Cardiac muscle cell (in vitro differentiated cells and primary cell): ENCODE measurements around the gene ARRDC2. TPM values are rescaled to one million over a fixed set of nuclear protein-coding genes. Genes with fewer than 3 reads are reported as not detected.

Experiments
- DNase-seq, 2 donors: peaks; one replicate each; pipeline versions ENCODE4 v3.0.0 to v3.0.0-alpha.2; 2010 to 2017; ENCODE audit warnings: low read depth in 1 of 2, low spot score in 1 of 2
- H3K27ac ChIP-seq: fragments of 200-600 bp; sonication (generic); 2 replicates; pipeline ENCODE4 v1.5.1; 2016
- H3K27me3 ChIP-seq: fragments of 200-600 bp; sonication (generic); 2 replicates; pipeline ENCODE4 v1.6.0; 2016; ENCODE audit warnings: control low read depth
- H3K36me3 ChIP-seq: fragments of 200-600 bp; sonication (generic); 2 replicates; pipeline ENCODE4 v1.5.1; 2016; ENCODE audit warnings: control low read depth
- H3K4me1 ChIP-seq: fragments of 200-600 bp; sonication (generic); 2 replicates; pipeline ENCODE4 v1.8.1; 2017; ENCODE audit warnings: low read depth, mild to moderate bottlenecking, mixed run types
- H3K4me3 ChIP-seq: fragments of 200-600 bp; sonication (generic); 2 replicates; pipeline ENCODE4 v1.5.1; 2016; ENCODE audit warnings: mild to moderate bottlenecking
- H3K9me3 ChIP-seq: fragments of 200-600 bp; sonication (generic); 2 replicates; pipeline ENCODE4 v1.5.1; 2017; ENCODE audit warnings: low read depth, mild to moderate bottlenecking, control low read depth
- polyA plus RNA-seq: library from polyadenylated mRNA; unstranded; fragments of >200 nt; fragmentation: Nextera tagmentation; extraction: Ambion mirVana; gene quantifications from 2 replicates; pipeline ENCODE4 v1.2.1, GENCODE V29; 2016
- total RNA-seq: library from RNA; depleted of rRNA; stranded (reverse); fragments of >200 nt; gene quantifications from 2 replicates; pipeline ENCODE4 v1.2.3, GENCODE V29; 2016
- TF ChIP-seq, protein P1 (sequence below): IDR thresholded peaks from 2 replicates; pipeline ENCODE4 v1.5.1; 2012; ENCODE audit warnings: low read depth, mild to moderate bottlenecking, low read length

ARRDC2 gene
- total and polyA plus RNA-seq, 2 experiments from 2014 or later: 6.8 to 16.1 TPM

DNA sequence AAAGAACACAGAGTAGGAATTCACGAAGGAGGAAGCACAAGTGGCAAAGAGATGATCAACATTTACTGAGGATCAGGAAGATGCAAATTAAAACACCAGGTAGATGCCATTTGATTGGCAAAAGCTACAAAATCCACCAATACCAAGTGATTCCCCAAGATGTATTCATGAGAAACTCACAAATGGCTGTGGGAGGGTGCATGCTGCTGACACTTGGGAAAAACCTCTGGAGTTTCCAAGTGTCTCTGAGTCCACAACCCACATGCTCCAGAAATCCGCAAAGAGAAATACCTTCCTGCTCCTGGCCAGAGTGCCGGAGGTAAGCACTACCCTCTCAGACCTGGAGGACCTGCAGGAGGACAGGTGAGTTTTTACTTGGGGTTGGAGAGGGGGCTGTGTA lies 35.7 kb downstream of the ARRDC2 start:
- no peaks in the 10 kb centered on the region for H3K27me3 ChIP-seq
- no peak overlapping the region for H3K27ac ChIP-seq
- TF ChIP-seq, protein P1, sequence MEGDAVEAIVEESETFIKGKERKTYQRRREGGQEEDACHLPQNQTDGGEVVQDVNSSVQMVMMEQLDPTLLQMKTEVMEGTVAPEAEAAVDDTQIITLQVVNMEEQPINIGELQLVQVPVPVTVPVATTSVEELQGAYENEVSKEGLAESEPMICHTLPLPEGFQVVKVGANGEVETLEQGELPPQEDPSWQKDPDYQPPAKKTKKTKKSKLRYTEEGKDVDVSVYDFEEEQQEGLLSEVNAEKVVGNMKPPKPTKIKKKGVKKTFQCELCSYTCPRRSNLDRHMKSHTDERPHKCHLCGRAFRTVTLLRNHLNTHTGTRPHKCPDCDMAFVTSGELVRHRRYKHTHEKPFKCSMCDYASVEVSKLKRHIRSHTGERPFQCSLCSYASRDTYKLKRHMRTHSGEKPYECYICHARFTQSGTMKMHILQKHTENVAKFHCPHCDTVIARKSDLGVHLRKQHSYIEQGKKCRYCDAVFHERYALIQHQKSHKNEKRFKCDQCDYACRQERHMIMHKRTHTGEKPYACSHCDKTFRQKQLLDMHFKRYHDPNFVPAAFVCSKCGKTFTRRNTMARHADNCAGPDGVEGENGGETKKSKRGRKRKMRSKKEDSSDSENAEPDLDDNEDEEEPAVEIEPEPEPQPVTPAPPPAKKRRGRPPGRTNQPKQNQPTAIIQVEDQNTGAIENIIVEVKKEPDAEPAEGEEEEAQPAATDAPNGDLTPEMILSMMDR: no peak
- no peaks in the 10 kb centered on the region for H3K36me3 ChIP-seq
- H3K9me3 ChIP-seq: no peaks in the 10 kb centered on the region
- no peak for DNase-seq
- H3K4me3 ChIP-seq: no peak overlapping the region
- no peaks in the 10 kb centered on the region for H3K4me1 ChIP-seq

DNA sequence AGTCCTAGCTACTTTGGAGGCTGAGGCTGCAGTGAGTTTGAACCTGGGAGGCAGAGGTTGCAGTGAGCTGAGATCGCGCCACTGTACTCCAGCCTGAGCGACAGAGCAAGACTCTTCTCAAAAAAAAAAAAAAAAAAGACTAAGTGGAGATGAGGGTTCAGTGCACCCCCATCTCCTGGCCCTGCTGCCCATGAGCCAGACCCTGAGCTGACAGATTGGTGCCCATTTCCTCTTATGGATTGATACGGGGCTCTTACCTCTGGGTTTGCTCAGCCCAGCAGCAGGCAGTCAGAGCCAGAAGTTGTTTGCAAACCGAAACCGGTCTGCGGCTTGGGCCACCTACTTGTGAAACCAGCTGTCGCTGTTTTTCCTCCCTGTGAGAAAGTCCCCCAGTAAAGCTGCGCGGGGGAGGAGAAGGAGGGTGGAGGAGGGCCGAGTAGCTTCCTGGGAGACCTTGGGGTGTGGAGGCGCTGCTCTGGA lies 36.9 kb downstream of the ARRDC2 start:
- no peaks in the 10 kb centered on the region for H3K4me1 ChIP-seq
- H3K27ac ChIP-seq: no peak overlapping the region
- H3K4me3 ChIP-seq: no peak overlapping the region
- TF ChIP-seq, protein P1: no peak
- peak in 1 of 2 donors; percentile 76 for DNase-seq
- H3K36me3 ChIP-seq: no peaks in the 10 kb centered on the region
- no peaks in the 10 kb centered on the region for H3K27me3 ChIP-seq
- no peaks in the 10 kb centered on the region for H3K9me3 ChIP-seq

DNA sequence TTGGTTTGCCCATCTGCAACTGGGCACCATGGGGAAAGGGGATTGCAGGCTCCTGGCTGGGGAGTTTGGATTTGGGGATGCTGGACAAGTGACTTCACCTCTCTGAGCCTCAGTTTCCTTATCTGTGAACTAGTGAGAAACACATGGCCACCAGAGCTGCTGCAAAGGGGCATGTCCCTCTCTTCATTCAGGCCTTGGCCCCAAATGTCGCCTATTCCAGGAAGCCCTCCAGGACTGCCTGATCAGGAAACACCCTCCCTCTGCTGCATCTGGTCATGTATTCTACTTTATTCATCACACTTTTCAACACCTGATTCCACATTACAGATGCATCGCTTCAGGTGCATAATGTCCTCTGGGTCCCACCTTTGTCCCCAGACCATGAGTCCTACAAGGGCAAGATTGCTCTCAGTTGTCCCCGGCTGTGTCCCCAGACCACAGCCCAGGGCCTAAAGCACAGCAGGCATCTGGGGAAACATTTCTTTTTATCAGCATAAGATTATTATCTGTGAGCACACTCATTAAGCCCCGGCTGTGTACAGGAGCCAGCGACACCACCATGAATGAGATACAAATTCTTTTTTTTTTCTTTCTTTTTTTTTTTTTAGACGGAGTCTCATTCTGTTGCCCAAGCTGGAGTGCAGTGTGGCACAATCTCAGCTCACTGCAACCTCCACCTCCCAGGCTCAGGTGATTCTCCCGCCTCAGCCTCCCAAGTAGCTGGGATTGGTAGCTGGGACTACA lies 37.5 kb downstream of the ARRDC2 start:
- H3K27ac ChIP-seq: no peak overlapping the region
- TF ChIP-seq, protein P1: no peak
- H3K4me1 ChIP-seq: no peaks in the 10 kb centered on the region
- no peak overlapping the region for H3K4me3 ChIP-seq
- no peak for DNase-seq
- no peaks in the 10 kb centered on the region for H3K36me3 ChIP-seq
- no peaks in the 10 kb centered on the region for H3K27me3 ChIP-seq
- H3K9me3 ChIP-seq: no peaks in the 10 kb centered on the region

DNA sequence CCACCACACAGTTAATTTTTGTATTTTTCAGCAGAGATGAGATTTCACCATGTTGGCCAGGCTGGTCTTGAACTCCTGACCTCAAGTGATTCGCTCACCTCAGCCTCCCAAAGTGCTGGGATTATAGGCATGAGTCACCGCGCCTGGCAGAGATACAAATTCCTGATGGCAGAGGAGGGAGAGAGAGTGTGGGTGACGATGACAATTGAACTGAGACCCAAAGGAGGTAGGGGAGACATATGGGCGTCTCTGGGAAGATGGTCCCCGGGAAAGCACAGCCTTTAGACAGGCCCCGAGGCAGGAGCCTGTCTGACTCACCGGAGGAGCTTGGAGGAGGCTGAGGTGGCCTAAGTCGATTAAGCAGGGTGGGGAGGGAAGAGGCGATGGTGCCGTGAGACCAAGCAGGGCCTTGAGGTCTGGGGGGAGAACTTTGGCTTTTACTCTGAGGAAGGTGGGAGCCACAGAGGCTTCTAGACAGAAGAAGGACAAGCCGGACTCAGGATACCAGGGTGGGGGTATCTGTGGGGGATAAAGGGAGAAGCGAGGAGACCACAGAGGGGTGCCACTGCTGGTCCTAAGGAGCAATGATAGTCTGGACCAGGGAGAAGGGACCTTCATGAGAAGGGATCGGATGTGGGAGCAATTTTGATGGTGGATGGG lies 38.2 kb downstream of the ARRDC2 start:
- DNase-seq: peak in 1 of 2 donors; percentile 55
- no peak overlapping the region for H3K4me3 ChIP-seq
- H3K36me3 ChIP-seq: no peaks in the 10 kb centered on the region
- TF ChIP-seq, protein P1: no peak
- no peak overlapping the region for H3K27ac ChIP-seq
- no peaks in the 10 kb centered on the region for H3K27me3 ChIP-seq
- H3K4me1 ChIP-seq: no peaks in the 10 kb centered on the region
- no peaks in the 10 kb centered on the region for H3K9me3 ChIP-seq

DNA sequence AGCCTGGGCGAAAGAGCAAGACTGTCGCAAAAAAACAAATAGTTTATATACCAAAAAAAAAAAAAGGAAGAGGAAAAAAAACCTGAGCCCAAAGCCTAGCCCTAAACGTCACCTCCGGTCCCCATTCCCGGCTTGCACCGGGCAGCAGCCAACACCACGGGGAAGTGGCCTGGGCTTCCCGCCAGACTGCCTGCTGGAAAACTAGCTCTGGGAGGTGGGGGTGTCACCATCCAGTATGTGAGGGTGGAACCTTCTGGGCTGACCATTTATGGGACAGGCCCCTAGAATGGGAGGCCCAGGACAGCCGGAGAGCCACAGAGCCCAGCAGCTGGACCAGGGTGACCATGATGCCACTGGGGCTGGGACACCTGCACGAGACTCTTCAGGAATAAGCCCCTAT lies 41.4 kb downstream of the ARRDC2 start:
- TF ChIP-seq, protein P1: no peak
- no peaks in the 10 kb centered on the region for H3K4me1 ChIP-seq
- no peaks in the 10 kb centered on the region for H3K9me3 ChIP-seq
- H3K27ac ChIP-seq: no peak overlapping the region
- no peaks in the 10 kb centered on the region for H3K36me3 ChIP-seq
- no peak overlapping the region for H3K4me3 ChIP-seq
- DNase-seq: peak in 1 of 2 donors; percentile 86
- no peaks in the 10 kb centered on the region for H3K27me3 ChIP-seq
